Retinal pigment epithelial cell (primary cell): ENCODE results near the gene CLRN2.

Experiments
- DNase-seq: peaks from one replicate; pipeline ENCODE4 v3.0.0-alpha.2; 2010; ENCODE audit warnings: low read depth
- H3K4me3 ChIP-seq: 2 replicates; pipeline ENCODE4 v1.5.1; 2011; ENCODE audit warnings: mild to moderate bottlenecking, low read length, control low read depth, moderate library complexity
- CTCF ChIP-seq: conservative IDR thresholded peaks from 2 replicates; pipeline ENCODE4 v1.5.1; 2011; ENCODE audit warnings: low read depth, low read length, control low read depth, inconsistent platforms

The CLRN2 gene

GRCh38 chr4:17556498-17556897, 41.5 kb downstream of the CLRN2 start:
- DNase-seq, result no peak
- no peak for TF ChIP-seq CTCF
- no peak overlapping the region for H3K4me3 ChIP-seq

GRCh38 chr4:17557880-17558279, 42.9 kb downstream of the CLRN2 start:
- no peak for DNase-seq
- no peak overlapping the region for H3K4me3 ChIP-seq

DNA sequence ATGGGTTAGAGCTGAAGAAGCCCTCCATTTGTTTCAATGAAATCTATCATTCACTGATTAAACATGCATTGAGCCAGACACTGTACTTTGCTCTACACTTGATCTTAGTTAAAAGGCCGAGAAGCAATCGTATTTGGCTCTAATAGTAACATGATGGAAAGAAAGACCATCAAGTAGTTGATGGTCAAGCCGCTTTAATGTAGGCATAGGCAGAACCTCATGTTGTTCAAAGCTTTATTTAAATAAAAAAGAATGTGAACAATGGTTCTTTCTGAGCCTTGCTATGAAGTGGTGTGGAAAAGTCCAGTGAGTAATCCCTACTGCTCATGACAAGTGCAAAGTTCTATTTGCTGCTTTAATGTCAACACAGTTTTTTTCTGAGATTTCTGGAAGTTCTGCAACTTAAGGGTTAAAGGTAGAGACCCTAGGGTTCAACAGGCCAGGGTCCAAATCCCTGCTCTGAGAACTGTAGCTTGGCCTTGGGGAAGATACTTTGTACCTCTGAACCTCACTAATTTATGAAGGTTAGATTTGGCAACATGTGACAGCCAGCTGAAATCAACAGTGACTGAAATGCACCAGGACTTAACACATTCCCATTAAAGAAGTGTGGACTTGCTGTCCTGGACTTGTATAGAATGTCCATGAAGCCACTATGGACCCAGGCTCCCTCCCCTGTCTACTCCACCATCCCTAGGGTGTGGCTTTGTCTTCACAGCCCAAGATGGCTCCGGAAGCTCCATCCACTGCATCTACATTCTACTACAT, 44.2 kb downstream of the CLRN2 start:
- DNase-seq, result no peak
- TF ChIP-seq CTCF, result no peak
- no peak overlapping the region for H3K4me3 ChIP-seq

More at GRCh38 chr4:17557880-17558279, 42.9 kb downstream of the CLRN2 start:
- TF ChIP-seq CTCF, result no peak

- DNase-seq, result no peak
- H3K4me3 ChIP-seq, result no peak overlapping the region
- no peak for TF ChIP-seq CTCF
Observed at GRCh38 chr4:17559709-17560048, 44.7 kb downstream of the CLRN2 start.

DNA sequence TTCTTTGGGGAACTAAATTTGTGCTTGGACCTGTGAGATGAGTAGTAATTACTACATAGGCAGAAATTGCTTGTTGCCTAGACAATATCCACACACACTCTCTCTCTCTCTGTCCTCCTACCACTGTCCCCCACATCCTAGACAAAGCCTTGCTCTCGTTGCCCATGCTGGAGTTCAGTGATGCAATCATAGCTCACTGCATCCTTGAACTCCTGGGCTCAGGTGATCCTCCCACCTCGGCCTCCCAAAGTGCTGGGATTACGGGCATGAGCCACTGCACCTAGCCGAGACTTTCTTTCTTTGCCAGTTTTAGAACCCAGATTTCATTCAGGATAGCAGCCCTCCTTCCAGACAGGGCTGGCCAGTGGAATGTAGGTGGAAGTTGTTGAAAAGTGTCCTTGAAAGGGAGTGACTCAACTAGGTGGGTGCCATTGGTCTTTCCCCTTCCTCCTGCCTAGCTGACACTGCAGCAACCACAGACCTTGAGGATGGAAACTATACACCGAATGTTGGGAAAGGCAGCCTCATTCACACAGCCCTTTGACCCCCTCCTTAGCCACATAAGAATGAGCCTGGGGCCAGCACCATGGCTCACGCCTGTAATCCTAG, 45.2 kb downstream of the CLRN2 start:
- H3K4me3 ChIP-seq, result no peak overlapping the region
- no peak for DNase-seq
- TF ChIP-seq CTCF, result no peak

GRCh38 chr4:17561195-17561909, 46.4 kb downstream of the CLRN2 start:
- no peak for DNase-seq
- H3K4me3 ChIP-seq, result no peak overlapping the region
- no peak for TF ChIP-seq CTCF
